ENCODE measurements around the gene POU5F1. TPM values are rescaled to one million over a fixed set of nuclear protein-coding genes. Genes with fewer than 3 reads are reported as not detected.

Gene POU5F1
- total RNA-seq, 1 donor from 2014 or later = 0.76 TPM

- DNase-seq (ENCODE audit: low spot score) (no peak), ATAC-seq (no peak)
- intact Hi-C loops (cut with DNase I) = no loop called here
Measured at GRCh38 chr6:31156641-31157040, 13.8 kb downstream of the POU5F1 start.

GRCh38 chr6:31154436-31154835 is 16.0 kb downstream of the POU5F1 start:
- intact Hi-C loops (cut with DNase I) = no loop called here
- no peak for ATAC-seq
- DNase-seq (ENCODE audit: low spot score) = no peak

GRCh38 chr6:31152781-31153180 is 17.7 kb downstream of the POU5F1 start:
- intact Hi-C loops (cut with DNase I) = no loop called here
- DNase-seq (ENCODE audit: low spot score) (no peak), ATAC-seq (no peak)

- intact Hi-C loops (cut with DNase I) = no loop called here
- DNase-seq (ENCODE audit: low spot score) (no peak), ATAC-seq (no peak)
Measured at GRCh38 chr6:31149827-31150447, 20.5 kb downstream of the POU5F1 start.

GRCh38 chr6:31145386-31145785 is 25.1 kb downstream of the POU5F1 start:
- ATAC-seq = no peak
- intact Hi-C loops (cut with DNase I) = no loop called here
- DNase-seq (ENCODE audit: low spot score) = no peak

GRCh38 chr6:31144970-31145340 is 25.5 kb downstream of the POU5F1 start:
- no peak for DNase-seq (ENCODE audit: low spot score)
- no peak for ATAC-seq
- intact Hi-C loops (cut with DNase I) = no loop called here

- DNase-seq (ENCODE audit: low spot score) (no peak), ATAC-seq (no peak)
- intact Hi-C loops (cut with DNase I) = no loop called here
Measured at GRCh38 chr6:31144296-31144969, 26.0 kb downstream of the POU5F1 start.

- peak; percentile 88 for ATAC-seq
- DNase-seq (ENCODE audit: low spot score) = peak; percentile 78
- intact Hi-C loops (cut with DNase I) = no loop called here
Measured at GRCh38 chr6:31143148-31143547, 27.3 kb downstream of the POU5F1 start.

GRCh38 chr6:31142361-31142761 is 28.1 kb downstream of the POU5F1 start:
- DNase-seq (ENCODE audit: low spot score) (no peak), ATAC-seq (peak; percentile 76)
- intact Hi-C loops (cut with DNase I) = no loop called here

- ATAC-seq (no peak), DNase-seq (ENCODE audit: low spot score) (no peak)
- intact Hi-C loops (cut with DNase I) = no loop called here
Measured at GRCh38 chr6:31140643-31141042, 29.8 kb downstream of the POU5F1 start.

- ATAC-seq = no peak
- intact Hi-C loops (cut with DNase I) = loop anchor here (5.0 to 10.0 kb wide), 2 partner anchors 55 to 228 kb away; no protein-coding TSS in a partner anchor
- no peak for DNase-seq (ENCODE audit: low spot score)
Measured at GRCh38 chr6:31139599-31139998, 30.9 kb downstream of the POU5F1 start.

- DNase-seq (ENCODE audit: low spot score) = no peak
- intact Hi-C loops (cut with DNase I) = loop anchor here (5.0 to 10.0 kb wide), 2 partner anchors 56 to 228 kb away; no protein-coding TSS in a partner anchor
- ATAC-seq = no peak
Measured at GRCh38 chr6:31138982-31139381, 31.5 kb downstream of the POU5F1 start, which contains the start of gene PSORS1C2. Gene PSORS1C2 (minus strand): TSS chr6:31139066. CDS start chr6:31139026, 40 bp downstream.

GRCh38 chr6:31135710-31136109 is 34.8 kb downstream of the POU5F1 start:
- intact Hi-C loops (cut with DNase I) = loop anchor here (5.0 to 10.0 kb wide), 2 partner anchors 59 to 232 kb away; no protein-coding TSS in a partner anchor
- DNase-seq (ENCODE audit: low spot score) (no peak), ATAC-seq (no peak)

- no peak for ATAC-seq
- DNase-seq (ENCODE audit: low spot score) = no peak
- intact Hi-C loops (cut with DNase I) = loop anchor here (10.0 kb wide), 1 partner anchor 62 kb away; no protein-coding TSS in a partner anchor
Measured at GRCh38 chr6:31132806-31133205, 37.7 kb downstream of the POU5F1 start.

GRCh38 chr6:31131595-31131994 is 38.9 kb downstream of the POU5F1 start:
- intact Hi-C loops (cut with DNase I) = loop anchor here (10.0 kb wide), 1 partner anchor 63 kb away; no protein-coding TSS in a partner anchor
- ATAC-seq (no peak), DNase-seq (ENCODE audit: low spot score) (no peak)

GRCh38 chr6:31130751-31131150 is 39.7 kb downstream of the POU5F1 start:
- intact Hi-C loops (cut with DNase I) = loop anchor here (10.0 kb wide), 1 partner anchor 64 kb away; no protein-coding TSS in a partner anchor
- no peak for ATAC-seq
- DNase-seq (ENCODE audit: low spot score) = no peak

GRCh38 chr6:31129130-31129529 is 41.4 kb downstream of the POU5F1 start:
- ATAC-seq = no peak
- intact Hi-C loops (cut with DNase I) = no loop called here
- no peak for DNase-seq (ENCODE audit: low spot score)

GRCh38 chr6:31128093-31128676 is 42.3 kb downstream of the POU5F1 start:
- ATAC-seq (no peak), DNase-seq (ENCODE audit: low spot score) (peak; percentile 77)
- intact Hi-C loops (cut with DNase I) = no loop called here

- intact Hi-C loops (cut with DNase I) = no loop called here
- ATAC-seq (no peak), DNase-seq (ENCODE audit: low spot score) (no peak)
Measured at GRCh38 chr6:31126396-31127175, 43.9 kb downstream of the POU5F1 start.
